ENCODE measurements around the gene CFAP99.

Gene CFAP99

GRCh38 chr4:2411786-2412510 is 6.8 kb upstream of the CFAP99 start:
- no peak for DNase-seq (ENCODE audit: low spot score)

DNA sequence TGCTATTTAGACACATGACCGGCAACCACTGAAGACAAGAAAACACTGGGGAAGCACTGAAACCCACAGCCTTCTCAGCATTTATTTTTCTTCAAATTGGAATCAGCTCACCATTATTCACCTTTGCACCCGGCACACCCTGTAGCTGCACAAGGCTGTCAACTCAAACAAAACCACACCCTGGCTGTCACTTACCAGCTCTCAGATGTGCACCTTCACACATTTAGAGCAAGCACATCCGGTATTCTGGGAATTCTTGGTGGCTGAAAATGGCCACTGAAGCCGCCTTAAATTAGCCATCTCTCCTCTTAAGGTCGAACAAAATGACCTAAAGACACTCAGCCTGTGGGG is 6.2 kb upstream of the CFAP99 start:
- no peak for DNase-seq (ENCODE audit: low spot score)

DNA sequence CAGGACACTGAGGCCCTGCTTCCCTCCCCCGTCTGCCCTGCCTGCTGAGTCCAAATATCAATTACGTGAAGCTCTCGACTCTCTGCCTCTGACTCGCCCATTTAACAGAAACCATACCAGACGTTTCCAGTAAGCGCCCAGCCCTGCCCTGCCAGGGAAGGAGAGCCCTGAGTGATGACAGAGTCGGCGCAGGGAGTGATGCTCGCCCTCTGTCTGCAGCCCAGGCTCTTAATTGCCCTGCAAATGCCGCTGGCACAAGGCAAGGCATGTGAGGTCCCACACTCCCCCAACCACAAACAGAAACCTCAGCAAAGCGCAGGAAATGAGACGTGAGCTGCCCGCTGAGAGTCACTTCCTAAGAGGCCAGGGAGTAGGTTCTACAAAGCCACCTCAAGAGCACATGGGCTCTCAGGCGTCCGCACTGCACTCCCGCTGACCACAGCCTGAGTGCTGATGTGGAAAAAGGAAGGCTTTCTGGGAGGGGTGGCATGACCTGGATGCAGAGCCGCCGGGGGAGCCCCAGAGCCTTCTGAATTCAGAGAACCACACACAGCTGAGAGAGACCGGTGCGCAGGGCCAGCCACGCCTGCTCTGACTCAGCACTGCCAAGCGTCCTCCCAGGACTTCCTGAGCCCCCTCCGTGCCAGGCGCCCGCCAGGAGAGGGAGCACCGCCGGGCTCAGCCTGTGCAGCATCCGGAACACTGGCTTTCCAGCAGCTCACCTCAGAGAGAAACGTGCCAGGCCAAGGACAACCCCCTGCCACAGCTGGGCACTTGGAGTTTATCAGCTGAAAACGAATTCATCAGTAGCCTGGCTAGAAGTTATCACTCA is 5.7 kb upstream of the CFAP99 start:
- DNase-seq (ENCODE audit: low spot score), result no peak

DNA sequence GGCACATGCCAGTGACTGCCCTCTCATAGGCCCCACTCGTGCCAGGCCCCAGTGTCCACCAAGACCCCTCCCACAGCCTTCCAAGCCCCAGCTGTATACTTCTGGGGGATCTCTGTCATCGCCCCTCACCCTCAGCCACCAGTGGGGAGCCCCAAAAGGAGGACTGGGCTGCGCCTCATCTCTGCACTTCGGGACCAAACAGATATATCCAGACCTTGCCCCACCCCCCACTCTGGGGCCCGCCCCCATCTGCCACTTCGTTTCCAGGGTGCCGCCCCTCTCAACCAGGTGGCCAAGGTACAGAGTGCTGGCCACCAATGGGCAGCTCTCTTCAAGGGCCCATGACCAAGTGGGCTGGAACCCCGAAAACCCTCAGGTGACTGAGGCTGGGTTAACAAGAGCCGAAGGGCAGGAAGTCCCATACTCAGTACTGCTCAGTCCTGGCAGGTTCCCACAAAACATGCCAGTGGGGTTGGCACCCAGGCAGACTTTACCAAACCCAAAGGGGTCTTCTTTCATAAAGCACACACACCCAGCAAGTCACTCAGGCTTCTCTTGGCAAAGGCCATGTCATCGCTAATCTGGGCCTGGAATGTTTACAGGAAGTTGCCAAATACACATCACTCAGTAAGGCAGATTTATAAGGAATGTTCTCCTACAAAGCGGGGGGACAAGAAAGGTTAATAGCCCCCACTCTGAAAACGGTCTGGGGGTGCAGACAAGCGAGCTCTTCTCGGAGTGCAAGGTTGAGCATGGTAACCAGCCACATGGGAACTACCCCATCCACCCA is 4.7 kb upstream of the CFAP99 start:
- no peak for DNase-seq (ENCODE audit: low spot score)

- DNase-seq (ENCODE audit: low spot score), result no peak
Measured at GRCh38 chr4:2415213-2415612, 3.5 kb upstream of the CFAP99 start.

GRCh38 chr4:2415881-2416563 is 2.7 kb upstream of the CFAP99 start:
- no peak for DNase-seq (ENCODE audit: low spot score)

GRCh38 chr4:2416564-2417225 is 2.1 kb upstream of the CFAP99 start:
- no peak for DNase-seq (ENCODE audit: low spot score)

GRCh38 chr4:2417226-2417764 is 1.5 kb upstream of the CFAP99 start:
- DNase-seq (ENCODE audit: low spot score), result no peak

GRCh38 chr4:2417765-2418649 is 748 bp upstream of the CFAP99 start, which contains the start of gene ZFYVE28:
Gene ZFYVE28 (minus strand): TSS chr4:2418645. CDS start chr4:2418323, 322 bp downstream.
- no peak for DNase-seq (ENCODE audit: low spot score)

DNA sequence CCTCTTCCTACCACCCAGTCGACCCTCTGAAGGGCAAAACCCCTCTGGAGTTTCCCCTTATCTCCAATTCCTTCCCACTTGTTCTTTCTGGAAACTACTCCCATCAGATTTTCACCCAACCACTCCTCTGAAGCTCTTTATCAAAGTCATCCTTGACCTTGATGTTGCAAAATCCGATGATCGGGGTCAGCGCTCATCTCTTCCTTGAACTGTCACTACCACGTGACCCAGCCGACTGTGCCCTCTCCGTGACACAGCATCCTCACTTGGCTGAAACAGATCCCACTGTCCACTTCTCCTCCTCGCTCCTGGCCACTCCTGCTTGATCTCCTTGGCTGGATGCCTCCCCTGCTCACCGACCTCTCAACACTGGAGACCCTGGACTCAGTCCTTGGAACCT is 1.1 kb downstream of the CFAP99 start:
- DNase-seq (ENCODE audit: low spot score), result no peak

DNA sequence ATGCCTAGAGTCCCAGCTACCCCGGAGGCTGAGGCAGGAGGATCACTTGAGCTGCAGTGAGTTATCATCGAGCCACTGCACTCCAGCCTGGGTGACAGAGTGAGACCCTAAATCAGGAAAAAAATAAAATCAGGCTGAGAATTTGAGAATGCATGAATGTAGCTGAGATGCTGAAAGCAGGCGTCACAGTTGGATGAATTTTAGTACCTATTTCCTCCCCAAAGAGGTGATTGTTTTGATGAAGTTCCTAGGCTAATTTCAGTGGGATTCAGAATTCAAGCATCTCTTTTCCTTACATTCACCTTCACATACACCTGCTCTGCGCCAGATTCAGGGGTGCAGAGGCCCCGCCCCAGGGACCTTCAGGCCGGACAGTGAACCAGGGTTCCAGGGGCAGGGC is 3.2 kb downstream of the CFAP99 start:
- no peak for DNase-seq (ENCODE audit: low spot score)

GRCh38 chr4:2423066-2423465 is 4.3 kb downstream of the CFAP99 start:
- no peak for DNase-seq (ENCODE audit: low spot score)

DNA sequence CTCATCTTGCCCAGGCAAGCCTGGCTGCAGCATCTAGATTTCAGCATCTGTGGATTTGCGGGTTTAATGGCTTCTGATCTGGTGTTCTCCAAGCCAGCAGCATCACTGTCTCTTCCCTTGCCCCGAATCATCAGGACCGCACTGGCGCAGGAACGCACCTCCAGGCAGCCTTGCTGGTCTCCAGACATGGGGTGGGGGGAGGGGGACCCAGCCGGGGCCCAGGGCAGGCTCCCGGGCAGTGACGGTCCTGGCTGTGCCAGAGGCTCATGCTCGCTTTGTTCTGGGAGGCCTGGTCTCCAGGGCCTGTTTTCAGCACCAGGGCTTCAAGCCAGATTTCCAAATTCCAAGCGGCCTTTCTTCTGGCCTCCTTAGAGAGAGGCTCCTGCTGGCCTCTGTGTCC is 4.9 kb downstream of the CFAP99 start:
- no peak for DNase-seq (ENCODE audit: low spot score)

DNA sequence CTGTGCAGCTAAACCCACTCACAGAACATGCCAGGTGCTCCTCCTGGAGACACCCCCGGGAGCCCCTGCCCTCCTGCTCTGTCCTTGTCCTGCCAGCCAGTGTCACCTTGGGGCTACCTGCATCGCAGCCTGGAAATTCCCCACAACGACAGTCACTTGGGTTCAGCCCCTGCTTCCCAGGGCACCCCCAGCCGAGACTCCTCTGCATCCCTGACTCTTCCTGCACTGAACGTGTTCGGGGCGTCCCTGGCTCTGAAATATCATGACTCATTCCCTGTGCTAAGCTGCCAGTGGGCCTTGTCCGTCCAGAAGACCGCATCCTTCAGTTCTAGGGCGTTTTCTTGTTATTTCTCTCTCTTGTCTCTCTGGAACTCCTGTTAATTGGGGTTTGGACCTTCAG is 5.8 kb downstream of the CFAP99 start:
- DNase-seq (ENCODE audit: low spot score), result no peak

DNA sequence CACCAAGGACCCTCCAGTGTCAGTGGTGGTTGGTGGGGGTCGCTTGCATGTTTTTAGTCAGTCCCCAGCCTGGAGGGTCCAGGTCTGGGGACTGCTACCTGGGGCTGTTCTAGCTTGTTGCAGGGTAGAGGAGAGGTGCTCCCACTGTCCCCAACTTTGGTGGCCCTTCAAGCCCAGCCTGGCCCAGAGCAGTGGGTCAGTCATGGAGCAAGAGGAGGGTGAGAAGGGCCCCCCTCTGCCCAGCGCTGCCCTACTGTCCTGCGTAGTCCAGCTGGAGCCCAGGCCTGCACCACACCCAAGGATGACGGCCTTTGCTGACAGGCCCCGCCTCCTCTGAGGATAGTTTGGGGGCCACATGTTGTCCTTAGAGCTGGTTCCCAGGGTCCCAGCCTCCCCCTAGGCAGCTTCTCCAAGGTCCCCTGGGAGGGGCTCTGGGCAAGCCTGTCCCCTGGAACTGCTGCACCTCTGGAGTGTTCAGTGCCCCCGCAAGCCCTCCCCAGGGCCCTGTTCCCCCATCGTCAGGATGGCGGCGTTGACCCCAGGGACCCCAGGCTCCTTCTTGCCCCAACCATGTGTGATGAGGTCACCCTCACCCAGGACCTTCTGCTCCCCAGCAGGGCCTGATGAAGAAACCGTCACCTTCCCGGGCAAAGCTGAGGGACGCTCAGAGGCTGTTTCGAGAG is 6.8 kb downstream of the CFAP99 start:
- no peak for DNase-seq (ENCODE audit: low spot score)

- DNase-seq (ENCODE audit: low spot score), result no peak
Measured at GRCh38 chr4:2426069-2426397, 7.3 kb downstream of the CFAP99 start.

DNA sequence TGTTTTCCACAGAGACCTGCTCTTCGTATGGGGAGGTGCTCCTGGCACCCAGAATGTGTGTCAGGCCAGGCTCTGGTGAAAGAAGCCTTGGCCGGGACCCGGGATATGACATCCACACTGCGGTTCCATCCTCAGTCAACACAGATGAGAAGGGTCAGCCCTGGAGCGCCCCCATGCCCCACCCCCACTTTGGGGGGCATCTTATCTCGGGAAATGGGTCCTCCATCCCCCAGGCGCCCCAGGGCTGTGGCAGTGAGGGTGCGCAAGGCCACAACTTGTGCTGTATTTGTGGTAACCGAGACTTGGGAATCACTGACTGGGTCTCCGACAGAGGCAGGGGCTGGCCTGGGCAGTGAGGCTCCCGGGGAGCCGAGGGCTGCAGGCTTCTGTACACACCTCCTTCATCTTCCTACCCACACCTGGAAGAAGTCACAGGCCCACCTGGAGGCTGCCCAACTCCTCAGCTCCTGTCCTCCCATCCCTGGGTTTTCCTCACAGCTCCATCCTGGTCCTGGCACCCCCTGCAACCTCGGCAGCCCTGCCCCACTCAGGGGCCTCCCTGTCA is 8.0 kb downstream of the CFAP99 start:
- no peak for DNase-seq (ENCODE audit: low spot score)

- no peak for DNase-seq (ENCODE audit: low spot score)
Measured at GRCh38 chr4:2427383-2428334, 8.9 kb downstream of the CFAP99 start.

Data from SK-N-DZ (cell line).